GM19240 (cell line): Measurements from ENCODE around the gene AKAP12.

Source experiments
- DNase-seq: peaks from one replicate; pipeline ENCODE4 v3.0.0; 2011; ENCODE audit warnings: low spot score; ENCODE audit not compliant: insufficient read length

The AKAP12 gene

DNA sequence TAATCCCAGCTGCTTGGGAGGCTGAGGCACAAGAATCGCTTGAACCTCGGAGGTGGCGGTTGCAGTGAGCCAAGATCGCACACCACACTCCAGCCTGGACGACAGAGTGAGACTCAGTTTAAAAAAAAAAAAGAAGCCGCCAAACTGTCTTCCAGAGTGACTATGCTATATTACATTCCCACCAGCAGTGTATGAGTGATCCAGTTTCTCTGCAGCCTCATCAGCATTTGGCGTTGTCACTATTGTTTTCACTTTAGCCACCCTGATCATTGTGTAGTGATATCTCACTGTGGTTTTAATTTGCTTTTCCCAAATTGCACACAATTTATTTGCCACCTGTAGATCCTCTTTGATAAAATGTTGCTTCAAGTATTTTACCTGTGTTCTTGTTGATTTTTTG lies 6.0 kb upstream of the AKAP12 start:
- DNase-seq, result no peak

DNA sequence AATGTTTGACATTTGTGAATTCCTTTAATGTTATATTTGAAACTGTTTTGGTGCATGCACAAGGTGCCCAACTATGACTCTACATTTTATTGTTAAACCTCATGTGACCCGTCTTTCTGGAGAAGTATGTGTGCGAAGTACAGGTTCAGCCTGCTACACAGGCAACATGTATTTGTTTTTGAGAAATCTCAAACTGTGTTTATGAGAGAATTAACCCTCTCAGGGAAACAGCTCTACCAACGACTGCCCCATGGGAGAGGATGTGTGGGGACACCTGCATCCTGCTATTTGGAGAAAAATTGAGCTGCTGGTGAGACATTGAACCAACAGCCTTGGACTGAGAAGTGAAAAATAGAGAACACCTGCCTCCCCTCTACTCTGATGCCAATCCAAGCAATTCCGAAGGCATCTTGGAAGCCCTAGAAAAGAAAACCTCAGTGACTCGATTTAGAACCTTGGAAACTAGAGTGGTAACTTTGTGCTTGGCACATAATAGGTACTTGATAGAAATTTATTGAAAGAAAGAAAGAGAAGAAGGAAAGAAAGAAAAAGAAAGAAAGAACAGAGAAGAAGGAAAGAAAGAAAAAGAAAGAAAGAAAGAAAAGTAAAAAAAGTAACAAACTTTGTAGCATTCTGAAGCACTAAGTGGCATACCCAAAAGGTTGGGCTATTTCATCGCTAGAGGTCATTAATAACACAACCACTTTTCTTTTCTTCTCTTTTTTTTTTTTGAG lies 2.9 kb upstream of the AKAP12 start:
- DNase-seq, result no peak

DNA sequence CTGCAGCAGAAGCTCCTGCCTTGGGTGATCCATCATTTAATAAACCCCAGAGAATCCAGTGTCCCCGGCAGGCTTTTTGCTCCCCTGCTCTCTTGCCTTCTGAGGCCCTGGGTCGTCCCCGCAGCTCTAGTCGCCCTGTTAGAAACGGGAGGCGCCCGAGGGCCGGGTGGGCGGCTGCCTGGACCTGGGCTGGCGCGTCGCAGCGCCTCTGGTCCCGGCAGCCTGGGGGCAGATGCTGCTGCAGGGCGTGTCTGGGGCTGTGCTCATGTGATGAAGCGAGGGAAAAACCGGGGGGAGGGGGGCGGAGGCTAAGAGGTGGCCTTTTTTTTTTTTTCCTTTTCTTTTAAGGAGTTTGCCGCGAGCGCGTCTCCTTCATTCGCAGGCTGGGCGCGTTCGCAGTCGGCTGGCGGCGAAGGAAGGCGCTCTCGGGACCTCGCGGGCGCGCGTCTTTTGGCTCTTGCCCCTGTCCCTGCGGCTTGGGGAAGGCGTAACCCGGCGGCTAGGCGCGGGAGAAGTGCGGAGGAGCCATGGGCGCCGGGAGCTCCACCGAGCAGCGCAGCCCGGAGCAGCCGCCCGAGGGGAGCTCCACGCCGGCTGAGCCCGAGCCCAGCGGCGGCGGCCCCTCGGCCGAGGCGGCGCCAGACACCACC lies 394 bp downstream of the AKAP12 start:
- no peak for DNase-seq

DNA sequence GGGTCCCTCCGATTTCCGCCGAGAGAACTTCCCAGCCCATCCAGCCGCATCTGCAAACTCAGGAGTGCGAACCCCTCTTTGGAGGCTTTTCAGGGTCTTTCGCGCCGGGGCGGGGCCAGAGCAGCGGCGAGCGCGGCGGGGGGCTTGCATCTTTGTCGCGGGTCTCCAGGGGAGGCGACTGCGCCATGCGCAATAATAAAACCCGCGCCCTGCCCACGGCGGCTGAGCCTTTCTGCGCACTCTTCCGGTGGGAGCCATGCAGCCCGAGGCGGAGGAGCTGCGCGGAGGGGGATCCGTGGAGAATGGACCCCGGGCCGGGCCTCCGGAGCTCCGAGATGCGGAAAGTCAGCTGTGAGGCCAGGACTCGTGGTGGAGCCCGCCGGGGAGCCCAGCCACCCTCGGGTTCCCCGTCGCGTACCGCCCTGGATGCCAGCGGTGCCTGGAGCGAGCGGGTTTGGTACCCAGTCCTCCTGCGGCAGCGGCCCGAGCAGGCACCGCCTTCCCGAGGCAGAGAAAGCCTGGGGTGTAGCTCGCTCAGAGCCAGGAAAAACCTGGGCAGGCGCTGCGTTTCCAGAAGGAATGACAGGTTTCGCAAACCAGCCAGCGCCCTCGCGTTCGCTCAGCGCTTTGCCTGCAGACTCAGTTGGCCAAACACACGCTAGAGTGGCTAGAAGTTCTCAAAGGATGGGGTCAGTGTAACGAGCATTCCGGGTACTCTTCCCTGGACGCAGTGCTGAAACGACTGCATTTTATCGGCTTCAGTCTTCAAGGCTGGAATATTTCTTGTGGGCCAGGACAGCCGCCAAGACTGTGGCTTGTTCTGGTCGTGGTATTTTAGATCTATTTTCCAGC lies 1.2 kb downstream of the AKAP12 start:
- no peak for DNase-seq

DNA sequence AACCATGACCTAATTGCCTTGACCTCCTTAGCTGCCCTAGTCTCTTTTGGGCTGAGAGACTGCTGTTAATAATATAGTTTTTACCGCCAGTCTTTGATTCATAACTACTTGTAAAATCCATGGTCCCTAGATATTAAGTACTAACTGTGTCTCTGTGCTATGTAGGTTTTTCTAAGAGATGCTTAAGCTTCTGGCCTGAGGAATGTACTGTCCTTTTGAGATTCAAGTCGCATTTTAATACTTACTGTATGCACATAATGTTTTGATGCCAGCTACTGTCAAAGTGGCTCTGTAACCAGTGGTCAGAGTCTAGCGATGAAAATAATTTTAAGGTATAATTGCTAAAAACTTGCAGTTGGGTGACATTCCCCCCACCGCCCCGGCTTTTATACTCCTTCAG lies 2.1 kb downstream of the AKAP12 start:
- DNase-seq, result no peak

DNA sequence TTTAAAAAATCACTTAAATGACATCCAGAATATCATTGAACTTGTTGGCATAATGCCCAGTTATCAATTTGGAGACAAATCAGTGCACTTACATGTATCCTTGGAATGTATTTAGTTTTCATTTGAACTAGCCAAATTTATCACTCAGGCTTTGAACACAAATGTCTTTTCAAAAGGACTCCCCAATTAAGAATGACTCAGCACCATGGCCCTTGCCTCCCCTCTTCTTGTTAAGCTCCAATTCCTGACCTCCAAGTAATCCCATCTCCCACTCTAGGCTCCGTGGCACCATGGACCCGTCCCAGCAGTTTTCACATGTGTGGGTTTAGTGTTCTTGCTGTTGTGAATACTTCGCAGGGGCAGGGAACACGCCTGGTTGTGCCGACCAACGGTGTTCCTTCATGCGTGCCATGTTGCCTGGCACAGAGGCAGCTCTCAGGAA lies 2.7 kb downstream of the AKAP12 start:
- no peak for DNase-seq

DNA sequence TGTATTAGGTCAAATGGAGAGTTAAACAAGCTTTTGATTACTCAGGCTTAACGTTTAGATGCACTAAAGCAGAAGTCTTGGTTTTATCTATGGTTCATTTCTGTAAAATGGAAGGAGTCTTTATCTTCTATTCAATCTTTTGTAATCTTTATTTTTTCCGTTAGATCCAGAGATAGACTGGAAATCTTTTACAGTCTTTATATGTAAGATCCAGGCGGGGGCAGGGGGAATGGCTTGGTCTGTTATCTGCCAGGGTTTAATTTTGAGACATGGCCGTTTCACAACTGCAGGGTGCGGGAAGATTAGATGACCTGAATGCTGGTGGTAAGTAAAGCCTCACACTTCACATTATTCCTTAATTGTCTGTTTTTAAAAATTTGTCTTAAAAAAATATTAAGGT lies 3.7 kb downstream of the AKAP12 start:
- DNase-seq, result no peak

DNA sequence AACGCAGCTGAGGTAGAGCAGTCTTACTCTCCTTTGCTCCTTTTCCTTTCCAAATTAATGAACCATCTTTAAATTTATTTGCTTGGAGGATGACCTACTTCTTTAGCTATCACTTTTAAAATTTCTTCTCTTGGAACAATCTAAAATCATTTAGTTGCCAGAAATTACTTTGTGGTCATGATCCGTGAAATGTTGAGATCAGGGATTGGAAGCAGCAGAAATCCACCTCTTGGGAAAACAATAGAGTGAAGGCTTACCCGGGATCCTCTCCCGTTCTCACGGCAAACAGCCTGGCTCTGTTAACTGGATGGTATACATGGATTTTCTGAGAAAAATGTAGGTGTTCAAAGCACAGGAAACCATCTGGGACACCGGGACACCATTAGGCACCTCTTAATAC lies 7.7 kb downstream of the AKAP12 start:
- no peak for DNase-seq

DNA sequence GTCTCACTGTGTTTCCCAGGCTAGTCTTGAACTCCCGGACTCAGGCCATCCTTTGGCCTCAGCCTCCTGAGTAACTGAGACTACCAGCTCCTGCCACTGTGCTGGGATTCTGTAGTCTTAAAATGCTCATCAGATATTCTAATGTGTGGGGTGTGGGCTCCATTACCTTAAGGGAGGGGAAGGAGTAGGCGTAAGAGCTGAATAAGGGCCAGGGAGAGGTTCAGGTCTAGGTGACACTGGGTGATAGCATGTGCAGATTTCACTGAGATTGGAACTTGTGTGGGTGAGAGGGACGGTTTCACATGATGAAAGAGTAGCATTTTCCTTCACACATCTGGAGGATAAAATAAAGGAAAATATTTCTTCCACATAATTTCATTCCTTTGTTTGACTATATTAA lies 8.5 kb downstream of the AKAP12 start:
- no peak for DNase-seq

DNA sequence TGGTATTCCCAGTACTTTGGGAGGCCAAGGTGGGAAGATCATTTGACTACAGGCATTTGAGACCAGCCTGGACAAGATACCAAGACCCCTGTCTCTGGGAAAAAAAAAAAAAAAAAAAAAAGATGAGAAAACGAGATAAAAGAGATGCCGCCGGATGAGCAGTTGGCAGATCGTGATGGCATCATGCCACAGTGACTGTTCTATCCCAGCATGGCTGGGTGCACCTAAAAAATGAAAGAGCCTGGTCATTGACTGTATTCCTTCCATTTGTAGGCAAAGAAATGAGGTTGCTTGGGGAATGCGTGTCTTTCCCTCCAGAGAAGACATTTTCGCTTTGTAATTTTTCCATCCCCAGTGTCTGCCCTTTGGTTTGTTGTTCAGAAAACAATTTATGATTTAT lies 12.9 kb downstream of the AKAP12 start:
- no peak for DNase-seq

DNA sequence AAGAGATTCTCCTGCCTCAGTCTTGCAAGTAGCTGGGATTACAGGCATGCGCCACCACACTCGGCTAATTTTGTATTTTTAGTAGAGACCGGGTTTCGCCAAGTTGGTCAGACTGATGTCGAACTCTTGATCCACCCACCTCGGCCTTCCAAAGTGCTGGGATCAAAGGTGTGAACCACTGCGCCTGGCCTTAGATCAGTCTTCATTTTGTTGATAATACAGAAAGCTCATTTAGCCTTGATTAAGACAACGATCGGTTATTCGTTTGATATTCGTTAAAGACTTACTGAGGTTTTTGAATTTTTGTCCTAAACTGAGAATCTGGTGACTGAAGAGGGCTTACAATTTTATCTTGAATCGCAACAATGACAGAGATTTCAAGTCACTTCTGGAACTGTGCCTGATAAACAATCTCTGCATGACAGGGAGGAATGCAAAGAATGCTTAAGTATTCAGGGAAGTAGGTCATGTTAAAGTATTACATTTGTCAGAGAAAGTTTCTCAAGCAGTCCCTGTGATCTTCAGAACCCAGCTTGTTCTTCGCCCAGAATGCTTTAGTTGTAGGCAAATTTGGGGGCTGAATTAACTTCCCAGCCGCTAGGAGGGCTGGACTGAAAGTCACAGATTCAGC lies 14.8 kb downstream of the AKAP12 start:
- no peak for DNase-seq

DNA sequence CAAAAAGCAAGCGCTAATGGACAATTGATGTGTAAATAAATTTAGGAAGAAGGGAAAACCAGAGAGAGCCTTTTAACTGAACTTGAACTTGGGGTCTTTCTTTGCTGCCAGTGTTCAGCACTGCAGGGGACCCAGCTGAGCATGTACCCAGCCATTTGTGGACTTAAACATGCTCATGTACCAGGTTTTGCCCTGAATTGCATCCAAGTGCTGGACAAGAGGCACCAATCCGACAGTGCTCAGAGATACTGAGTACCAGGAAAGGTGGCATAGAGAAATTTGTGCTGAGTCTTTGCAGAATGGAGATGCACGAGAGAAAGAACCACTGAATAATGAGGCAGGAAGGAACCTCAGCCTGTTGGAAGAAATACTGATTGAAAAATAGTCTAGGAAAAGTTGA lies 16.0 kb downstream of the AKAP12 start:
- DNase-seq, result no peak

DNA sequence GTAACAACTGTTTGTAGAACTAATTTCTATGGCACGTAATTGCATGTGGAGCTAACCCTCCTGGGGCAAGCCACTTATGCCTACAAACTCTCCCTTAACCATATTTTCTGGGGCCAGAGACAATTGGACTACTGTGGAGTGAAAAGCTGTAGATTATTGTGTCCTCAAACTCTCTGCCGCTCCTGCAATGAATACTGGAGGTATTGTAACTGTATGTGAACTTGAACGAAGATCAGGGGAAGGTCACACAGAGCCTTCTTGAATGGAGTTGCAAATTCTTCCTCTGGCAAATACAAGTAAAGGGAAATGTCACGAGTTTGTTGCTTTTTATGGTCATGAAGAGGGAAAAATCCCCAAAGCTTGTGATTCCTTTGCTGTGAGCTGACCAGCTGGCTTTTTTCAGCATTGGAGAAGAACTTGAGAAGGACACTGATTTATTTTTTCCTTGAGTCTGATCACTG lies 18.2 kb downstream of the AKAP12 start:
- no peak for DNase-seq

DNA sequence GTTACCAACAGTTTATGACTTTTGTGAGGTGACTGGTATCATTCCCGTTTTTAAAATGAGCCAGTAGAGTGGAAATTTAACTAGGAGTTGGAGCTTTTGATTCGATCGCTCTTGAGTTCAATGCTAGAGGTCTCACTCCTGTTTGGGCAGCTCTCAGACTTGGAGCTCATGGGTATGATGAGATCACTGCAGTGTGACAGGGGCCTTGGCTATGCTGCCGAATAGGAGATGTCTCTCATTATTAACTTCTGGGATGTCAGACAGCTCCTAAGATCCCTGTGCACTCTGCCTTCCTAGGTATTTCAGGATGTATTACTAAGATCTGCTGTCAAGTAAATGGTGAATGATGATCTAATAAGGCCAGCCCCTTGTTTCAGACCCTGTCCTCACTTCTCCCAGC lies 20.4 kb downstream of the AKAP12 start:
- DNase-seq, result no peak

DNA sequence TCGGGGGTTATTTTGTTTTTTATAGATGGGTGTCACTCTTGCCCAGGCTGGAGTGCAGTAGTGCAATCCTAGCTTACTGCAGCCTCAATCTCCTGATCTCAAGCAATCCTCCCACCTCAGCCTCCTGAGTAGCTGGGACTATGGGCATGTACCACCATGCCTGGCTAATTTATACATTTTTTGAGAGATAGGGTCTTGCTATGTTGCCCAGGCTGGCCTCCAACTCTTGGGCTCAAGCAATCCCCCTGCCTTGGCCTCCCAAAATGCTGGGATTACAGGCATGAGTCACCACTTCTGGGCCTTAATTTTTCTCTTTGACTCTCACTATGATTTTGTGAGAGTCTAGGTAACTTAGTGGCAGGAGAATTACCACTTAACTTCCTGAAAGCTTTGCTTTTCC lies 23.3 kb downstream of the AKAP12 start:
- DNase-seq, result no peak

DNA sequence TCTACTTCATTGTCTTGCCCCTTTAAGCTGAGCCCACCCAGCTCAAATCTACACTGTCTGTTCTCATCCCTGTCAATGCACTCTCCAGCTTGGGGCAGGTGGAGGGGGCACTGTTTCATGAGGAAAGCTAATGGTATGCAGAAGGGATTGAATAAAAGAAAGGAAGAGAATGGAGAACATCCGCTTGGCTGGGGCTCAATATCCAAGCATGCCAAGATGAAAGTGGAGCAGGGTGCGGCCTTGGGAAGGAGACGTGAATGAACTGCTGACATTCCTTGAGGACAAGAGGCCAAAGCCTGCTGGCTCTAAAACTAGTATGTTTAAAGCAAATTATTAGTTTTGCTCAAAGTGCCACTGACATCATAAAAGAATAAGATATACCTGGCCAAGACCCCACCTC lies 24.2 kb downstream of the AKAP12 start:
- DNase-seq, result no peak

DNA sequence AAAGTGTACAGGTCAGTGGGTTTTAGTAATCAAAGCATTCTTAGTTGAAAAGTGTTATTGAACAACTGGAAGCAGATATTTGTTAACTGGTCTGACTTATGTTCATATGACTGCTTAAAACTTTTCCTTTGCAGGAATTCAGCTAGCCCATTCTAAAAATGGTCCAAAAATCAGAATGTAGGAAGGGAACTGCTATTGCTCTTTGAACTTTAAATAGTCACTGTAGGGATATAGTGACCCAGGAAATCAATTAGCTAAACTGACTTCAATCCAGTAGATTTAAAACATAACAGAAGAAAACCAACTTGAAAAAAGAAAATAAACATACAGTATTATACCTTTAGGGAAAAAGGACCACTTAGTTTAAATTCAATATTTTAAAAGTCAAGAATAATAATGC lies 25.5 kb downstream of the AKAP12 start:
- DNase-seq, result no peak

DNA sequence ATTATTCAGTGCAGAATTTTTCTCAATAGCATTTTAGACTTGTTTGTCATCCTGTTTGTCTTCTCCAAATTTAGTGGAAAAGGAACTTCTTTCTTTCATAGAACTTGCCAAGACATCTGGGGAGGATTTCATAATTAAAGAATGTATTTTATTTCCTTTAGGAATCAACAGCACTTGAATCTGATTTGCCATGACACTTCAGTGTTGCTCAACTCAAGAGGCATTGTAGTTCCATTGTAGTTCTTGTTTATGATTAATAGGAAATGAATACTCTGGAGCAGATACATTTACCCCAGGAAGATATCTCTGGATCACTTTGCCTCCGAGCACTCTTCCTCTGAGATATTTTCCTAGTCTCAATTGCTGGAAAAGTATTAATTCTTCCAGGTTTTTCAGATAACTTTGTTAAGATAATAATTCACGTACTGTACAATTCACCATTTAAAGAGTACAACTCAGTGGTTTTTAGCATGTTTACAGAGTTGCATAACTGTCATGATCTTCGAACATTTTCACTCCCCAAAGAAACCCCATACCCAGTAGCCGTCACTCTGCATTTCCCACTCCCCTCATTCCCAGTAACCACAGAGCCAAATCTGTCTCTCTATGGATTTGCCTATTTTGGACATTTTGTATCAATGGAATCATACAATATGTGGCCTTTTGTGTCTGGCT lies 29.7 kb downstream of the AKAP12 start:
- no peak for DNase-seq

DNA sequence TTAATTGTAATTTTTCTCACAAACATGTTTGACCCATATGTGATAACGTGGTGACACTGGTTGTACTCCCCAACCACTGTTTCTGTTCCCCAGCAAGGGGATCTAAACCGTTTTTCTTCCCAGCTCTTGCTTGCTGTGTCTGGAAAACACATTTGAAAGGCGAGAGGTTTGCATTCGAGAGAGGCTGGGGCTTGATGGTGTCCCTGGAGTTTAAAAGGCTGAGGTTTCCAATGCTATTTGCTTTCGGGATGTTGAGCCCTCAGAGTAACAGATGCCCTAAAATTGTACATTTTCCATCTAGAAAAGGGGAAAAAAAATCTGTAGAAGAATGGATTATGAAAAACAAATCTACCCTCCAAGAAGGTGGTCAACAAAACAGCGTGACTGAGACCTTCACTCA lies 35.4 kb downstream of the AKAP12 start:
- no peak for DNase-seq

DNA sequence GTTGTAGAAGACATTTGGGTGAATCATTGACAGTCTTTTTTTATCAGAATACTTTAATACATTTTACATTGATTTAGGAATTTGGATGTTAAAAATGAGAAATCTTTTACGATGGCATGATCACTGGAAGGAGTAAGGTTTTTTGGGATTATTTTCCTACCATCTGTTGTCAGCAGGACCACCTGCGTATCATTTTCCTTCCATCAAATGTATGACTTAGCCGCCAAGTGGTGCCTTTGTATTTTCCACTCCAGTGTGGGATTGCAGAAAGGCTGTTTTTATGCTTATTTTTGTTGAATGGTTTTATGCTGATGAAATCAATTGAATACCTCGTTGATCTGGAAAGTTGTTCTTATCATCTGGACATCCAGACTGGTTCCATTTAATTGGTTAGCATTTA lies 35.8 kb downstream of the AKAP12 start:
- DNase-seq, result no peak

DNA sequence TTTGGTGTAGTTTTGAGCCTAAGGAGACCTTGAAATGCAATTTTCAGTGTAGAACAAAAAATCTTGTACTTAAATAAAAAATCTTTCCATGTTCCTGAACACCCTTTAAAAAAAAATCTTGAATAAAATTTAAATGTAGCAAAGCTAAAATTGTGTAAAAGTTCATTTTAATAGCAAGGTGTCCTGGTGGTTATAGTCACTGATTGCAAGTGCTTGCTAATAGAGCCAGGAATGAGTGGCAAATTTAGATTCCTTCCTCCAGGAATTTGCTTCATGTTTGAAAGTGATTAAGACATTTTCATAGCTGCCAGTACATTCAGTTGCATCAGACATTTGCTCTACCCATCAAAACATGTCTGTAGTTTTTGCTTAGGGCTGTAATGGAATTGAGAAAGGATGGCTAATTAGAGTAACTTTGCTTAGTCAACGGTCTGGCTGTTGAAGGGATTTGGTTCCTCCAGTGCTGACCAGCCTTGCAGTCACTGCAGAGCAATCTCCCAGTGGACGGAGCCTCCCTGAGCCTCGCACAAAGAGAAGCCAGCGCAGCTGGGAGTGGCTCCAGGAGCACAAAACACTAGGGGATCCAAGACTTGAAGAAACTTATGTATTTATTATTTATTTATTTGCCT lies 36.5 kb downstream of the AKAP12 start:
- no peak for DNase-seq
